C4-2B (cell line): ENCODE data around the gene TPO.
"Not testable (repeated sequence)": the region's sequence is repeated elsewhere in the genome, so short reads cannot be mapped to it uniquely, and the experiment has no call there.

Experiments
- H3K27ac ChIP-seq: fragments of 450-650 bp; 2 replicates; pipeline ENCODE4 v1.5.1; 2017
- ZFX ChIP-seq: fragments of 450-650 bp; IDR thresholded peaks from 2 replicates; pipeline ENCODE4 v1.6.1; 2017
- TF ChIP-seq, protein P1 (sequence below): fragments of 450-650 bp; conservative IDR thresholded peaks from 2 replicates; pipeline ENCODE4 v1.5.1; 2017; ENCODE audit warnings: mild to moderate bottlenecking

TPO gene

DNA sequence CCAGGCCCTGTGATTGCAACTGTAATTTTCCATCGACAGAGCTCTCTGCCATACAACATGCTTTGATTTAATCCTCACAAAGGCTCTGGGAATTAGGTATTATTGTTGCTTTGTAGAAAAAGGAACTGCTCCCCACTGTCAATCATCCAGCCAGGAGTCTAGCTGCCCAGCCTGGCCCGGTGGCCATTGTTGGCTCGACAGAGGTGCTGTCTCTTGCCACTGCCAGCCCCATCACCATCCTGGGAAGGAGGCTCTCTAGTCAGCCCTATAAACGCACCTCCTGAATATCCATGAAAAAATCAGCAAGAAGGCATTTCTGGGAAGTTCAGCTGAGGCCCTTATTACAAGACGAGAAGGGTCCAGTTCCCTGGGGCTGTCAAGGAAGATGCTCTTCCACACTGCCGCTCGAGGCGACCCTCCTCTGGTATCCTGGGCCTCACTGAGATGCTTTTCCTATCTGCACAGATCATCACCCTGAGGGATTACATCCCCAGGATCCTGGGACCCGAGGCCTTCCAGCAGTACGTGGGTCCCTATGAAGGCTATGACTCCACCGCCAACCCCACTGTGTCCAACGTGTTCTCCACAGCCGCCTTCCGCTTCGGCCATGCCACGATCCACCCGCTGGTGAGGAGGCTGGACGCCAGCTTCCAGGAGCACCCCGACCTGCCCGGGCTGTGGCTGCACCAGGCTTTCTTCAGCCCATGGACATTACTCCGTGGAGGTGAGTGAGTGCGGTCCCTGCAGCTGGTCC is 71.0 kb downstream of the TPO start:
- TF ChIP-seq, protein P1, sequence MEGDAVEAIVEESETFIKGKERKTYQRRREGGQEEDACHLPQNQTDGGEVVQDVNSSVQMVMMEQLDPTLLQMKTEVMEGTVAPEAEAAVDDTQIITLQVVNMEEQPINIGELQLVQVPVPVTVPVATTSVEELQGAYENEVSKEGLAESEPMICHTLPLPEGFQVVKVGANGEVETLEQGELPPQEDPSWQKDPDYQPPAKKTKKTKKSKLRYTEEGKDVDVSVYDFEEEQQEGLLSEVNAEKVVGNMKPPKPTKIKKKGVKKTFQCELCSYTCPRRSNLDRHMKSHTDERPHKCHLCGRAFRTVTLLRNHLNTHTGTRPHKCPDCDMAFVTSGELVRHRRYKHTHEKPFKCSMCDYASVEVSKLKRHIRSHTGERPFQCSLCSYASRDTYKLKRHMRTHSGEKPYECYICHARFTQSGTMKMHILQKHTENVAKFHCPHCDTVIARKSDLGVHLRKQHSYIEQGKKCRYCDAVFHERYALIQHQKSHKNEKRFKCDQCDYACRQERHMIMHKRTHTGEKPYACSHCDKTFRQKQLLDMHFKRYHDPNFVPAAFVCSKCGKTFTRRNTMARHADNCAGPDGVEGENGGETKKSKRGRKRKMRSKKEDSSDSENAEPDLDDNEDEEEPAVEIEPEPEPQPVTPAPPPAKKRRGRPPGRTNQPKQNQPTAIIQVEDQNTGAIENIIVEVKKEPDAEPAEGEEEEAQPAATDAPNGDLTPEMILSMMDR = no peak
- TF ChIP-seq ZFX = no peak
- H3K27ac ChIP-seq = no peak overlapping the region

GRCh38 chr2:1486670-1487069 is 73.4 kb downstream of the TPO start:
- TF ChIP-seq ZFX = no peak
- TF ChIP-seq, protein P1 = no peak
- H3K27ac ChIP-seq = no peak overlapping the region

- H3K27ac ChIP-seq = no peak overlapping the region
- TF ChIP-seq ZFX = no peak
- TF ChIP-seq, protein P1 = no peak
These were observed 74.5 kb downstream of the TPO start for GRCh38 chr2:1487758-1488157.

DNA sequence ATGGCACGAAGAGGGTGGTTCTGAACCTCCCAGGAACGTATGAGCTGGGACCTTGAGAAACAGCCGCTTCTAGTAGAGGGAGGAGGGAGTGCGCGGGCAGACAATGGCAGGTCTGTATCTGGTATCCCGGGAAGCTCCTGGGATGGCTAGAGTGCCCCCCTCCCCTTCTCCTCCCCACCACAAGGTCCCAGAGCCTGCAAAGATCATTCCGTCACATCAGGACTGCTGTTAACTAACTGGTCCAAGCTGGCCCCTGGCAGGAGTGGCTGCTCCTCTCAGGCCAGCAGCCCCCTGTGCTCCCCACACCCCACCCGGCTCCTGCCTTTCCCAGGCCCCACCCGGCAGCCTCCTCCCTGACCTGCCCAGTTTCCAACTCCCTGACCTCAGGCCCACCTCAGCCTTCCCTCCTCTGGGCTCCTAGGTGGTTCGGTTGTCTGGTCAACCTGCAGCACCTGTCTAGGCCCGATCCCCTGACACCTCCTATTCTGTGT is 75.0 kb downstream of the TPO start:
- H3K27ac ChIP-seq = no peak overlapping the region
- TF ChIP-seq, protein P1 = no peak
- no peak for TF ChIP-seq ZFX

DNA sequence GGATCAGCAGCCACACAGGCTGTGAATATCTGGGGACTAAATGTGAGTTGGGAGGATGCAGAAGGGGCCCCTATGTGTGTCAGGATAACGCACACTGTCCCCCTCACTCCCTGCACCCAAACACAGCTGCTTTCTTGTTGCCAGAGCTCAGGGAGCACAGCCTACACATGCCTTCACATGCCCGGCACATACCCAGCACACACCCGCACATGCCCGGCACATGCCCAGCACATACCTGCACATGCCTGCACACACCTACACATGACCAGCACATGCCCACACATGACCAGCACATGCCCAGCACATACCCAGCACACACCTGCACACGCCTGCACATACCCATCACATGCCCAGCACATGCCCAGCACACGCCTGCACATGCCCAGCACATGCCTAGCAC is 75.6 kb downstream of the TPO start:
- no peak overlapping the region for H3K27ac ChIP-seq
- TF ChIP-seq, protein P1 = no peak
- TF ChIP-seq ZFX = no peak

GRCh38 chr2:1489486-1489885 is 76.2 kb downstream of the TPO start:
- TF ChIP-seq, protein P1 = no peak
- no peak for TF ChIP-seq ZFX
- H3K27ac ChIP-seq = no peak overlapping the region

- H3K27ac ChIP-seq = not testable (repeated sequence)
These were observed 77.1 kb downstream of the TPO start for GRCh38 chr2:1490381-1490780.

- no peak overlapping the region for H3K27ac ChIP-seq
- no peak for TF ChIP-seq ZFX
- TF ChIP-seq, protein P1 = no peak
These were observed 78.5 kb downstream of the TPO start for GRCh38 chr2:1491751-1492150.

DNA sequence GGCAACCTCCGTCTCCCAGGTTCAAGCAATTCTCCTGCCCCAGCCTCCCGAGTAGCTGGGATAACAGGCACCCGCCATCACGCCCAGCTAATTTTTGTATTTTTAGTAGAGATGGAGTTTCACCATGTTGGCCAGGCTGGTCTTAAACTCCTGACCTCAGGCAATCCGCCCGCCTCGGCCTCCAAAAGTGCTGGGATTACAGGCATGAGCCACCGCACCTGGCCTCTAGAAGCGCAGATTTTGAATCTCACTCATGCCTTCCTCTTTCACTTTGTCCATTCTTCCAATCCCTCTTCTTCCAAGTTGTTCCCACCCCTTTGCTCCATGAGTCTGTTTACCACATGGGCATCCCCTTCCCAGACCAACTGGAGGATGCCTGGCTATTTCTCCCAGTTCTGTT is 79.0 kb downstream of the TPO start:
- not testable (repeated sequence) for H3K27ac ChIP-seq
